ENCODE results near the gene KIF16B. TPM values are rescaled to one million over a fixed set of nuclear protein-coding genes. Genes with fewer than 3 reads are reported as not detected.
A peak's percentile ranks its signal among the peaks of the same experiment; 100 is the strongest.

KIF16B gene
- total RNA-seq, 1 donor from 2014 or later, result 7.0 TPM

DNA sequence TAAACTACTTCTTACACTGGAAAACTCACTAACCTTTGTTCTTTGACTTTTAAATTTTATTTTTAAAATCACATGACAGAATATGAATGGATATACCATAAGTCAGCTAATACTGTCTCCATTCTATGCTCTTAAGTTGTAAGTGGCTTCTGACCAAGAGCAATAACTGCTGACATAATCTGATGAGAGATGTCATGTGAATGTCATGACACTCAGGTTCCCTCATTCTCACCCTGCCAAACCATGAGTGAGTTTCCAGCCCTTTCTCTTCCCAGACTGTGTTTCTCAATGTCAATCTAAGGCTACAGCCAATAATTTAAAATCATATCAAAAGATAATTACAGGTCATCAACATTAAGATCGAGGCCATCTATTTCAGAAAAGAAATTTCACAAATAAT, 39.7 kb downstream of the KIF16B start:
- FAIRE-seq, result no peak
- H3K9me3 ChIP-seq (ENCODE audit: insufficient read depth, low read depth, low read length), result no peaks in the 10 kb centered on the region
- no peak overlapping the region for H3K4me2 ChIP-seq (ENCODE audit: low read length)
- Mint-ChIP-seq H3K27me3 (ENCODE audit: low read depth, unreplicated experiment) (no peaks in the 10 kb centered on the region), H3K4me1 (ENCODE audit: low read depth, unreplicated experiment) (peaks cover 8% of the 10 kb centered on the region), H3K4me3 (ENCODE audit: unreplicated experiment) (no peak overlapping the region), H3K27ac (ENCODE audit: unreplicated experiment) (no peak overlapping the region), H3K9me3 (ENCODE audit: unreplicated experiment) (no peaks in the 10 kb centered on the region), H3K36me3 (ENCODE audit: low read depth, unreplicated experiment) (peaks cover 2% of the 10 kb centered on the region)
- H3K27me3 ChIP-seq (ENCODE audit: insufficient read depth, low read length), result no peaks in the 10 kb centered on the region
- H3K27ac ChIP-seq (ENCODE audit: low read depth, low read length), result no peak overlapping the region
- H3K36me3 ChIP-seq (ENCODE audit: insufficient read depth, low read length), result no peaks in the 10 kb centered on the region
- DNase-seq (ENCODE audit: low read depth), result no peak
- H3K4me1 ChIP-seq (ENCODE audit: insufficient read depth, low read length), result peaks cover 10% of the 10 kb centered on the region
- H3K9ac ChIP-seq (ENCODE audit: low read length), result no peak overlapping the region
- H3K4me3 ChIP-seq (ENCODE audit: insufficient read depth, low read depth, low read length), result no peak overlapping the region
- no peak for TF ChIP-seq EZH2 (IDR thresholded peaks at IDR 0.05; ENCODE audit: insufficient read depth, low read length)
- TF ChIP-seq, protein P1, sequence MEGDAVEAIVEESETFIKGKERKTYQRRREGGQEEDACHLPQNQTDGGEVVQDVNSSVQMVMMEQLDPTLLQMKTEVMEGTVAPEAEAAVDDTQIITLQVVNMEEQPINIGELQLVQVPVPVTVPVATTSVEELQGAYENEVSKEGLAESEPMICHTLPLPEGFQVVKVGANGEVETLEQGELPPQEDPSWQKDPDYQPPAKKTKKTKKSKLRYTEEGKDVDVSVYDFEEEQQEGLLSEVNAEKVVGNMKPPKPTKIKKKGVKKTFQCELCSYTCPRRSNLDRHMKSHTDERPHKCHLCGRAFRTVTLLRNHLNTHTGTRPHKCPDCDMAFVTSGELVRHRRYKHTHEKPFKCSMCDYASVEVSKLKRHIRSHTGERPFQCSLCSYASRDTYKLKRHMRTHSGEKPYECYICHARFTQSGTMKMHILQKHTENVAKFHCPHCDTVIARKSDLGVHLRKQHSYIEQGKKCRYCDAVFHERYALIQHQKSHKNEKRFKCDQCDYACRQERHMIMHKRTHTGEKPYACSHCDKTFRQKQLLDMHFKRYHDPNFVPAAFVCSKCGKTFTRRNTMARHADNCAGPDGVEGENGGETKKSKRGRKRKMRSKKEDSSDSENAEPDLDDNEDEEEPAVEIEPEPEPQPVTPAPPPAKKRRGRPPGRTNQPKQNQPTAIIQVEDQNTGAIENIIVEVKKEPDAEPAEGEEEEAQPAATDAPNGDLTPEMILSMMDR (IDR thresholded peaks at IDR 0.05; ENCODE audit: insufficient read depth, low read depth, low read length), result no peak
- no peaks in the 10 kb centered on the region for H4K20me1 ChIP-seq (ENCODE audit: insufficient read depth, low read length)
- H2AFZ ChIP-seq (ENCODE audit: low read depth, low read length), result no peak overlapping the region
- no peaks in the 10 kb centered on the region for H3K79me2 ChIP-seq (ENCODE audit: insufficient read depth, low read length)

DNA sequence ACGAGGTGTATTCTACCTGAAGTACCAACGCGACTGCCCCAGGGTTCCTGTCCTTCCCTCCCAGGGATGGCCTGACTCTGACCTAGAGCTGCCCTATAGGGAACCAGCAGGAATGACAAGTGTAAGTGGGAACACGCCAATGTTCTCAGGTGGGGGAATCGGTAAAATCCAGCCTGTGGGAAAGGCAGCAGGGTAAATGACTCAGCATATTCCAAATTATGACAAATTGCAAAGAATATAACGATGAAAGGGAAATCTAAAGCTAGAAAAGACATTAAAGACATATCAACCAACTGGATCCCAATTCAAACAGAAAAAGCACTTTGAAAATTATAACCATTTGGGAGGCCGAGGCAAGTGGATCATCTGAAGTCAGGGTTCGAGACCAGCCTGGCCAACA, 41.8 kb downstream of the KIF16B start:
- Histone ChIP-seq H3K9ac (ENCODE audit: low read length) (no peak overlapping the region), H4K20me1 (ENCODE audit: insufficient read depth, low read length) (no peaks in the 10 kb centered on the region), H3K4me2 (ENCODE audit: low read length) (no peak overlapping the region), H3K79me2 (ENCODE audit: insufficient read depth, low read length) (no peaks in the 10 kb centered on the region), H3K4me1 (ENCODE audit: insufficient read depth, low read length) (peaks cover 20% of the 10 kb centered on the region), H3K27ac (ENCODE audit: low read depth, low read length) (no peak overlapping the region), H3K9me3 (ENCODE audit: insufficient read depth, low read depth, low read length) (no peaks in the 10 kb centered on the region), H3K4me3 (ENCODE audit: insufficient read depth, low read depth, low read length) (no peak overlapping the region), H2AFZ (ENCODE audit: low read depth, low read length) (no peak overlapping the region), H3K36me3 (ENCODE audit: insufficient read depth, low read length) (no peaks in the 10 kb centered on the region), H3K27me3 (ENCODE audit: insufficient read depth, low read length) (no peaks in the 10 kb centered on the region)
- no peaks in the 10 kb centered on the region for H3K9me3 Mint-ChIP-seq (ENCODE audit: unreplicated experiment)
- H3K4me1 Mint-ChIP-seq (ENCODE audit: low read depth, unreplicated experiment), result peaks cover 15% of the 10 kb centered on the region
- H3K27ac Mint-ChIP-seq (ENCODE audit: unreplicated experiment), result no peak overlapping the region
- FAIRE-seq, result no peak
- no peak for TF ChIP-seq EZH2 (IDR thresholded peaks at IDR 0.05; ENCODE audit: insufficient read depth, low read length)
- TF ChIP-seq, protein P1 (IDR thresholded peaks at IDR 0.05; ENCODE audit: insufficient read depth, low read depth, low read length), result no peak
- DNase-seq (ENCODE audit: low read depth), result no peak
- H3K4me3 Mint-ChIP-seq (ENCODE audit: unreplicated experiment), result no peak overlapping the region
- H3K27me3 Mint-ChIP-seq (ENCODE audit: low read depth, unreplicated experiment), result no peaks in the 10 kb centered on the region
- no peaks in the 10 kb centered on the region for H3K36me3 Mint-ChIP-seq (ENCODE audit: low read depth, unreplicated experiment)

DNA sequence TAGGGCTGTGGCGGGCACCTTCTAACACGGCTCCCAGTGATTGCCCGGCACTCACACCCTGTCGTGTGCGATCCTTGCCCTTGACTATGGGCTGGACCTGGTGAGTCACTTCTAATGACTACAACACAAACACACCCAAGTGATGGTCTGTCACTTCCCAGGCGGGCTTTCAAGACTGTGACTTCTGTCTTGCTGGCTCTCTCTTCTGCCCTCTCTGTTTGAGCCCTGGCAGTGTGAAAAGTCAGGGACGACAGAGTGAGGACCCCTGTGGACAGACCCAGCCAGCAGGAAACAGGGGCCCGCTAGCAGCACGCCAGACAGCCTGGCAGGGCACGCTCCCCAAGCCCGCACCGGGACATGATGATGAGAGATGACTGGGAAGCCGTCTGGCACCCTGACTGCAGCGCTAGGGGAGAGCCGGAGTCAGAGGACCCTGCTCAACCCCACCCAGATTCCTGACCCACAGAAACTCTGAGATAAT, 43.0 kb downstream of the KIF16B start:
- TF ChIP-seq EZH2 (IDR thresholded peaks at IDR 0.05; ENCODE audit: insufficient read depth, low read length), result no peak
- TF ChIP-seq, protein P1 (IDR thresholded peaks at IDR 0.05; ENCODE audit: insufficient read depth, low read depth, low read length), result no peak
- Mint-ChIP-seq H3K4me1 (ENCODE audit: low read depth, unreplicated experiment) (peaks cover 15% of the 10 kb centered on the region), H3K4me3 (ENCODE audit: unreplicated experiment) (no peak overlapping the region), H3K9me3 (ENCODE audit: unreplicated experiment) (no peaks in the 10 kb centered on the region), H3K36me3 (ENCODE audit: low read depth, unreplicated experiment) (no peaks in the 10 kb centered on the region), H3K27ac (ENCODE audit: unreplicated experiment) (no peak overlapping the region), H3K27me3 (ENCODE audit: low read depth, unreplicated experiment) (no peaks in the 10 kb centered on the region)
- peak overlapping the region; percentile 61 for H2AFZ ChIP-seq (ENCODE audit: low read depth, low read length)
- no peak overlapping the region for H3K4me3 ChIP-seq (ENCODE audit: insufficient read depth, low read depth, low read length)
- DNase-seq (ENCODE audit: low read depth), result peak; percentile 38
- peaks cover 20% of the 10 kb centered on the region for H3K4me1 ChIP-seq (ENCODE audit: insufficient read depth, low read length)
- H3K4me2 ChIP-seq (ENCODE audit: low read length), result peak overlapping the region; percentile 62
- FAIRE-seq, result no peak
- H3K27me3 ChIP-seq (ENCODE audit: insufficient read depth, low read length), result no peaks in the 10 kb centered on the region
- no peak overlapping the region for H3K27ac ChIP-seq (ENCODE audit: low read depth, low read length)
- no peaks in the 10 kb centered on the region for H3K79me2 ChIP-seq (ENCODE audit: insufficient read depth, low read length)
- H3K9ac ChIP-seq (ENCODE audit: low read length), result no peak overlapping the region
- no peaks in the 10 kb centered on the region for H4K20me1 ChIP-seq (ENCODE audit: insufficient read depth, low read length)
- no peaks in the 10 kb centered on the region for H3K9me3 ChIP-seq (ENCODE audit: insufficient read depth, low read depth, low read length)
- no peaks in the 10 kb centered on the region for H3K36me3 ChIP-seq (ENCODE audit: insufficient read depth, low read length)

All from astrocyte (in vitro differentiated cells and primary cell).